Measurements from ENCODE around the gene COX10. TPM values are rescaled to one million over a fixed set of nuclear protein-coding genes. Genes with fewer than 3 reads are reported as not detected.
A peak's percentile ranks its signal among the peaks of the same experiment; 100 is the strongest.

COX10 gene
- total RNA-seq, 2 donors from 2014 or later, result 20.8 to 46.1 TPM

- H3K4me3 ChIP-seq, result no peak overlapping the region
Observed at GRCh38 chr17:14204084-14204483, 134.8 kb downstream of the COX10 start.

GRCh38 chr17:14204546-14204945, 135.2 kb downstream of the COX10 start:
- intact Hi-C loops (cut with DNase I), result no loop called here
- WGBS, 2 donors, result 88 to 91% methylated on average over 2 of the region's 2 CpGs
- no peaks in the 10 kb centered on the region for H3K9me3 ChIP-seq
- H3K27me3 ChIP-seq, result no peaks in the 10 kb centered on the region
- H3K27ac ChIP-seq, result no peak overlapping the region
- no peak for DNase-seq
- no peak for TF ChIP-seq CTCF (IDR thresholded peaks at IDR 0.05)
- no peak for TF ChIP-seq POLR2A (IDR thresholded peaks at IDR 0.05)
- H3K36me3 ChIP-seq (replicated peaks in 1 of 2; ENCODE audit: insufficient read depth in 1 of 2, low read depth in 2 of 2), result no peaks in the 10 kb centered on the region
- H3K4me3 ChIP-seq, result no peak overlapping the region
- H3K4me1 ChIP-seq, result peaks cover 27% of the 10 kb centered on the region
- ATAC-seq, result no peak

More at GRCh38 chr17:14204084-14204483, 134.8 kb downstream of the COX10 start:
- 70 to 92% methylated on average over 5 of the region's 5 CpGs for WGBS, 2 donors
- H3K36me3 ChIP-seq (replicated peaks in 1 of 2; ENCODE audit: insufficient read depth in 1 of 2, low read depth in 2 of 2), result no peaks in the 10 kb centered on the region
- H3K9me3 ChIP-seq, result no peaks in the 10 kb centered on the region
- no peak for ATAC-seq
- no peak overlapping the region for H3K27ac ChIP-seq
- peaks cover 30% of the 10 kb centered on the region for H3K4me1 ChIP-seq
- H3K27me3 ChIP-seq, result no peaks in the 10 kb centered on the region
- no peak for DNase-seq
- TF ChIP-seq CTCF (IDR thresholded peaks at IDR 0.05) (no peak), POLR2A (IDR thresholded peaks at IDR 0.05) (no peak)
- intact Hi-C loops (cut with DNase I), result no loop called here

- intact Hi-C loops (cut with DNase I), result no loop called here
- 83 to 95% methylated on average over 10 of the region's 10 CpGs for WGBS, 2 donors
- no peaks in the 10 kb centered on the region for H3K9me3 ChIP-seq
- H3K27me3 ChIP-seq, result no peaks in the 10 kb centered on the region
- no peak for TF ChIP-seq POLR2A (IDR thresholded peaks at IDR 0.05)
- TF ChIP-seq CTCF (IDR thresholded peaks at IDR 0.05), result no peak
- no peak for DNase-seq
- peak overlapping the region in 3 of 4 donors; percentile 67 to 80 (median 73) for H3K27ac ChIP-seq
- ATAC-seq, result no peak
- no peaks in the 10 kb centered on the region for H3K36me3 ChIP-seq (replicated peaks in 1 of 2; ENCODE audit: insufficient read depth in 1 of 2, low read depth in 2 of 2)
- peaks cover 27% of the 10 kb centered on the region for H3K4me1 ChIP-seq
- H3K4me3 ChIP-seq, result no peak overlapping the region
Observed at GRCh38 chr17:14205380-14205779, 136.1 kb downstream of the COX10 start.

- 41 to 51% methylated on average over 13 of the region's 13 CpGs for WGBS, 2 donors
- Histone ChIP-seq H3K27ac (peak overlapping the region; percentile 46 to 80 (median 70)), H3K27me3 (no peaks in the 10 kb centered on the region), H3K36me3 (replicated peaks in 1 of 2; ENCODE audit: insufficient read depth in 1 of 2, low read depth in 2 of 2) (no peaks in the 10 kb centered on the region), H3K9me3 (no peaks in the 10 kb centered on the region), H3K4me3 (no peak overlapping the region), H3K4me1 (peaks cover 27% of the 10 kb centered on the region)
- ATAC-seq (peak; percentile 99), DNase-seq (peak; percentile 76 to 98 (median 95))
- intact Hi-C loops (cut with DNase I), result no loop called here
- TF ChIP-seq CTCF (IDR thresholded peaks at IDR 0.05), result no peak
- TF ChIP-seq POLR2A (IDR thresholded peaks at IDR 0.05), result peak in 2 of 3 donors; percentile 46 to 51
Observed at GRCh38 chr17:14205992-14206461, 136.7 kb downstream of the COX10 start.

GRCh38 chr17:14206891-14207290, 137.6 kb downstream of the COX10 start:
- Histone ChIP-seq H3K27me3 (no peaks in the 10 kb centered on the region), H3K36me3 (replicated peaks in 1 of 2; ENCODE audit: insufficient read depth in 1 of 2, low read depth in 2 of 2) (no peaks in the 10 kb centered on the region), H3K27ac (peak overlapping the region in 2 of 4 donors; percentile 73 to 80), H3K4me3 (no peak overlapping the region), H3K9me3 (no peaks in the 10 kb centered on the region), H3K4me1 (peaks cover 21% of the 10 kb centered on the region)
- intact Hi-C loops (cut with DNase I), result no loop called here
- 95 to 96% methylated on average over 26 to 29 of the region's 29 CpGs for WGBS, 2 donors
- DNase-seq (no peak), ATAC-seq (no peak)
- TF ChIP-seq POLR2A (IDR thresholded peaks at IDR 0.05), result no peak
- no peak for TF ChIP-seq CTCF (IDR thresholded peaks at IDR 0.05)

Data from body of pancreas (tissue), 4 donors.